AML-193 (cell line): ENCODE results near the gene SIPA1L2.

Experiments used
- DNase-seq, 2 experiments: peaks; one replicate each; lab custom pipeline; 2025; lab: John Stamatoyannopoulos, UW

Gene SIPA1L2

GRCh38 chr1:232648316-232648715 is 18.4 kb upstream of the SIPA1L2 start:
- DNase-seq: no peak

GRCh38 chr1:232644209-232644608 is 14.3 kb upstream of the SIPA1L2 start:
- DNase-seq: no peak

GRCh38 chr1:232643251-232643650 is 13.3 kb upstream of the SIPA1L2 start:
- no peak for DNase-seq

GRCh38 chr1:232641507-232641906 is 11.6 kb upstream of the SIPA1L2 start:
- DNase-seq: no peak

GRCh38 chr1:232636799-232637198 is 6.9 kb upstream of the SIPA1L2 start:
- no peak for DNase-seq

GRCh38 chr1:232635778-232636356 is 5.9 kb upstream of the SIPA1L2 start:
- DNase-seq: peak; percentile 75 to 82

- DNase-seq: no peak
These were observed 5.3 kb upstream of the SIPA1L2 start for GRCh38 chr1:232635279-232635678.

- DNase-seq: peak; percentile 39 to 46
These were observed 4.2 kb upstream of the SIPA1L2 start for GRCh38 chr1:232634096-232634495.

GRCh38 chr1:232630894-232631195 is 912 bp upstream of the SIPA1L2 start:
- no peak for DNase-seq

- DNase-seq: peak; percentile 36 to 44
These were observed 485 bp downstream of the SIPA1L2 start for GRCh38 chr1:232629250-232630046.

GRCh38 chr1:232628335-232629249 is 1.3 kb downstream of the SIPA1L2 start:
- peak; percentile 60 to 74 for DNase-seq

- peak; percentile 28 to 65 for DNase-seq
These were observed 2.1 kb downstream of the SIPA1L2 start for GRCh38 chr1:232627645-232628334.

- DNase-seq: no peak
These were observed 2.8 kb downstream of the SIPA1L2 start for GRCh38 chr1:232627171-232627570.

GRCh38 chr1:232626452-232626851 is 3.5 kb downstream of the SIPA1L2 start:
- no peak for DNase-seq

GRCh38 chr1:232625319-232625868 is 4.5 kb downstream of the SIPA1L2 start:
- no peak for DNase-seq

GRCh38 chr1:232624546-232625281 is 5.2 kb downstream of the SIPA1L2 start:
- peak; percentile 38 to 56 for DNase-seq

- DNase-seq: no peak
These were observed 7.0 kb downstream of the SIPA1L2 start for GRCh38 chr1:232622981-232623380.

GRCh38 chr1:232622378-232622777 is 7.6 kb downstream of the SIPA1L2 start:
- no peak for DNase-seq

GRCh38 chr1:232621050-232621449 is 8.9 kb downstream of the SIPA1L2 start:
- DNase-seq: peak; percentile 34 to 37

- peak; percentile 48 to 59 for DNase-seq
These were observed 9.5 kb downstream of the SIPA1L2 start for GRCh38 chr1:232620356-232620969.

GRCh38 chr1:232617237-232617636 is 12.7 kb downstream of the SIPA1L2 start:
- DNase-seq: no peak
